ENCODE data around the gene TBC1D22B. TPM values are rescaled to one million over a fixed set of nuclear protein-coding genes. Genes with fewer than 3 reads are reported as not detected.

Gene TBC1D22B
- total RNA-seq, 1 donor, result 4.8 TPM

- DNase-seq (ENCODE audit: low read depth), result no peak
- no peak overlapping the region for H3K4me3 ChIP-seq (ENCODE audit: low read depth, low read length)
- TF ChIP-seq, protein P1, sequence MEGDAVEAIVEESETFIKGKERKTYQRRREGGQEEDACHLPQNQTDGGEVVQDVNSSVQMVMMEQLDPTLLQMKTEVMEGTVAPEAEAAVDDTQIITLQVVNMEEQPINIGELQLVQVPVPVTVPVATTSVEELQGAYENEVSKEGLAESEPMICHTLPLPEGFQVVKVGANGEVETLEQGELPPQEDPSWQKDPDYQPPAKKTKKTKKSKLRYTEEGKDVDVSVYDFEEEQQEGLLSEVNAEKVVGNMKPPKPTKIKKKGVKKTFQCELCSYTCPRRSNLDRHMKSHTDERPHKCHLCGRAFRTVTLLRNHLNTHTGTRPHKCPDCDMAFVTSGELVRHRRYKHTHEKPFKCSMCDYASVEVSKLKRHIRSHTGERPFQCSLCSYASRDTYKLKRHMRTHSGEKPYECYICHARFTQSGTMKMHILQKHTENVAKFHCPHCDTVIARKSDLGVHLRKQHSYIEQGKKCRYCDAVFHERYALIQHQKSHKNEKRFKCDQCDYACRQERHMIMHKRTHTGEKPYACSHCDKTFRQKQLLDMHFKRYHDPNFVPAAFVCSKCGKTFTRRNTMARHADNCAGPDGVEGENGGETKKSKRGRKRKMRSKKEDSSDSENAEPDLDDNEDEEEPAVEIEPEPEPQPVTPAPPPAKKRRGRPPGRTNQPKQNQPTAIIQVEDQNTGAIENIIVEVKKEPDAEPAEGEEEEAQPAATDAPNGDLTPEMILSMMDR (IDR thresholded peaks at IDR 0.05; ENCODE audit: insufficient read depth, low read length), result no peak
These were observed 113.8 kb downstream of the TBC1D22B start for GRCh38 chr6:37371154-37372083.

DNA sequence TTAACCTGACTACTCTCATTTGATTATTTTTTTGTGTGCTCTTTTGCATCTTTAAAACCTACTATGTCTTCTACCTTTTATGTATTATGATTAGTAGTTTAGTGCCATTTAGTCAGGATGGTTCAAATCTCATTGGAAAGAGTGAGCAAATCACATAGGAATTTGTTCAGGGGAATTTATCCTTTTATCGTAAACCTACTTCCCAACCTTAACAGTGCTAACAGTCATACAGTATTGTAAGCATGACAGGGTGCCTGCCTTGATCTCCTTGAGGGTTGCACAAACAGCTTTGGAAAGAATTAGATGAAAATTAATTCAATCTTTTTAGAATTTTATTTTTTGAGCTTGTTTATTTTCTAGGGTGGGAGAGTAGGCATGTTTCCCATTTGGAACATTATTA is 114.5 kb downstream of the TBC1D22B start:
- no peak overlapping the region for H3K4me3 ChIP-seq (ENCODE audit: low read depth, low read length)
- TF ChIP-seq, protein P1 (IDR thresholded peaks at IDR 0.05; ENCODE audit: insufficient read depth, low read length), result no peak
- DNase-seq (ENCODE audit: low read depth), result no peak

DNA sequence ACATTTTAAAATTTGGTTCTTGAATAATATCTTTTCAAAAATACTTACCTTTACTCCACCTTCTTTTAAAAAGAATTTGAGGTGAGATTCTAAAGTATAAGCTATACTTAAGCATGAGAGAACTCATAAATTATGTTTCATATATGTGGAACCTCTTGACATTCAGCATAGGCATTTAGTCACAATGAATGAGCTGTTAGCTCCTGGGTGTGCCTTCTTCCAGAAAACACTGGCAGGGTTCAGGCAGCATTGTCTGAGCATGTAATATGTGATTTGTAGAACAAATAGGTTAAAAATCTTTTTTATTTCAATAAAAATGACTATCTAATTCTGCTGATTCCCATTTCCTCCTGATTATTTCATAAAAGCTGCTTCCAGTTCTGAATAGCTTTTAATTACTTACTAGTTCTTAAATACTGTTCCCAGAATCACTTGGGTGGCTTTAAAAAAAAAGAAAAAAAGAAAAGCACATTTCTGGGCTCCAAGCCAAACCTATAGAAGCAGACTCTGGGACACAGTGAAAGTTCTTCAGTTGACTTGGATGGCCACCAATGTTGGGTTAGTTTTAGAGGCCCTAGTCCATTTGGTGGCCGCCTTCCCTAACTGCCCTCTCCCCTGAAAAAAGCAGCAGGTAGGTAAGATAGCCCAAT is 116.4 kb downstream of the TBC1D22B start:
- no peak overlapping the region for H3K4me3 ChIP-seq (ENCODE audit: low read depth, low read length)
- TF ChIP-seq, protein P1 (IDR thresholded peaks at IDR 0.05; ENCODE audit: insufficient read depth, low read length), result no peak
- peak; percentile 40 for DNase-seq (ENCODE audit: low read depth)

DNA sequence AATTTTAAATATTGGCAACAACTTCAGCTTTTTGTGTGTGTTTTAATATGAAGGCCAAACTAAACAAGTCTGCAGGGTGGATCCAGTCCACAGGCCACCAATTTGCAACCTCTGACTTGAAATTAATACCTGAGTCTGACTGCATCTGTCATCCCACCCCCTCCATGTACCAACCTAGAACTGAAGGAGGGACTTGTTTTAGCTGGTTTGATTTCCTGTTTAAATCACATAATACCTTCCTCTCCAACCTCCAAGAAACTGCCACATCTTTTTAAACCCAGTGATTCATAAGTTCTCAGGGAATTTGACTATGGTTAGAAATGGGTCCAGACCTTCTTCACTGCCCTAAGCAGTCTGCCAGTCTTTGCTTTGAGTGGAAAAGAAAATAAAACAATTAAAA is 117.8 kb downstream of the TBC1D22B start:
- no peak for DNase-seq (ENCODE audit: low read depth)
- TF ChIP-seq, protein P1 (IDR thresholded peaks at IDR 0.05; ENCODE audit: insufficient read depth, low read length), result no peak
- no peak overlapping the region for H3K4me3 ChIP-seq (ENCODE audit: low read depth, low read length)

DNA sequence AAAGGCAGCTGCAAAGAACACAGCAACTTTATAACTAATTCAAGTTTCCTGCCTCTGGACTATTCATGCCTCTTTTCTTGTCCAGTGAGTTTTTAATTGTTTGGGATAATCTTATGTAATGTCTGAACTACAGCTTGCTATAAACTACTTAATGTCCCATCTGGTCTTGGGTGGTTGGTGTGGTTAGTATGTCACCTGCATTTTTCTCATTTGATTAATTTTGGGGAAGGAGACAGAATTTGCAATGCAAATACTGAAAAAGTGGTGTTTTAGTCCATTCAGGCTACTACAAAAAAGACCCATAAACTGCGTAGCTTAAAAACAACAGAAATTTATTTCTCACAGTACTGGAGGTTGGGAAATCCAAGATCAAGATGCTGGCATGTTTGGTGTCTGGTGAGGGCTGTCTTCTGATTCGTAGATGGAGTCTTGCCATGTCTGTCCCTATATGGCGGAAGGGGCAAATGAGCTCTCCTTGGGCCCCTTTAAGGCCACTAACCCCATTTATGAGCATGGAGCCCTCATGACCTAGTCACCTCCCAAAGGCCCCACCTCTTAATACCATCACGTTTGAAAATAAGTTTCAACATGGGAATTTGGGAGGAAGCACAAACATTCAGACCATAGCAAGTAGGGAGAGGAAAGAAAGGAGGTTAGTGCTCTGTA is 118.6 kb downstream of the TBC1D22B start:
- TF ChIP-seq, protein P1 (IDR thresholded peaks at IDR 0.05; ENCODE audit: insufficient read depth, low read length), result no peak
- H3K4me3 ChIP-seq (ENCODE audit: low read depth, low read length), result no peak overlapping the region
- DNase-seq (ENCODE audit: low read depth), result no peak

DNA sequence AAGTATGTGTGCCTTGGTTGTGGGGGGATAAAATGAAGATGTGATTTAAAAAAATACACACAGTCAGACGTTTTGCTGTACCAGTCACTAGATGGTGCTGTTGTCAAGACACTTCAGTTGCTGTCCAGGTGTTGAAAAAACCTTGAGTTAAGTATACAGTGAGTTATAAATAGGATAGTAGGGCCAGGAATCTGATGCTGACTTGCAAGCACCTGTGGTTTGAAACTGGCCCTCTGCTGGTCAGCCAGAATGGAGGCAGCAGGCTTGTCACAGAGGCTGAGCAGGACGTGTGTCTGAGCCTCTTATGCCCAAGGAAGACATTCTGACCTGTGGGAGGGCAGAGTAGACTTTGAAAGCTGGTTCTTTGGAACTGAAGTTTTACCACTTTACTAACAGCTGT is 124.0 kb downstream of the TBC1D22B start:
- peak; percentile 65 for DNase-seq (ENCODE audit: low read depth)
- TF ChIP-seq, protein P1 (IDR thresholded peaks at IDR 0.05; ENCODE audit: insufficient read depth, low read length), result peak; percentile 56
- no peak overlapping the region for H3K4me3 ChIP-seq (ENCODE audit: low read depth, low read length)

Small RNA genes lying within 50 kb of the gene (small RNA-seq; reads per million reads assigned to genes)
- gene AL096712.1, result not detected
- gene RN7SL273P, result not detected

Other genes starting within 250 kb of the TBC1D22B start
- gene PIM1, start 87.6 kb upstream of the TBC1D22B start, total RNA-seq (ENCODE audit: low replicate concordance), result 8.7 and 19.3 TPM in 2 replicates
- gene TMEM217, start 372 bp downstream of the TBC1D22B start, total RNA-seq (ENCODE audit: low replicate concordance), result 0.09 TPM in 1 of 2 replicates, not detected in the other
- gene RNF8, start 96.2 kb downstream of the TBC1D22B start, total RNA-seq (ENCODE audit: low replicate concordance), result 18.8 and 44.2 TPM in 2 replicates
- gene CMTR1, start 175.4 kb downstream of the TBC1D22B start, total RNA-seq (ENCODE audit: low replicate concordance), result 30.7 and 49.9 TPM in 2 replicates
- 35.0 and 59.9 TPM in 2 replicates for gene CCDC167, start 242.1 kb downstream of the TBC1D22B start, total RNA-seq (ENCODE audit: low replicate concordance)

All from fibroblast of the aortic adventitia (primary cell).